H1 (cell line): ENCODE measurements around the gene SLC13A2.
"Not testable (repeated sequence)": the region's sequence is repeated elsewhere in the genome, so short reads cannot be mapped to it uniquely, and the experiment has no call there.

Experiments used
- ASH2L ChIP-seq: fragments of 200-600, 300-600 bp; sonication (generic); IDR thresholded peaks from one replicate; pipeline ENCODE4 v1.7.1; 2017; ENCODE audit warnings: low read length
- ATF3 ChIP-seq: IDR thresholded peaks from 2 replicates; pipeline ENCODE4 v1.6.1; 2011; ENCODE audit warnings: low read depth, mild to moderate bottlenecking, low read length; ENCODE audit not compliant: insufficient read depth
- BACH1 ChIP-seq: IDR thresholded peaks from 2 replicates; pipeline ENCODE4 v1.6.1; 2012; ENCODE audit warnings: low read length, improper control_type of control experiment
- CEBPB ChIP-seq: IDR thresholded peaks from 2 replicates; pipeline ENCODE4 v1.6.1; 2012; ENCODE audit warnings: low read depth, low read length
- CTCF ChIP-seq, 3 experiments: IDR thresholded peaks; 1 replicate in 2 of 3; 2 replicates in 1 of 3; pipeline versions ENCODE4 v1.5.1 to v1.6.1; 2011; ENCODE audit warnings: low read length in 3 of 3, mild to moderate bottlenecking in 3 of 3, inconsistent platforms in 2 of 3, low read depth in 1 of 3, moderate library complexity in 1 of 3; ENCODE audit not compliant: insufficient read depth in 1 of 3; ENCODE audit errors: control extremely low read depth in 1 of 3
- EP300 ChIP-seq, 2 experiments: IDR thresholded peaks; 1 replicate in 1 of 2; 2 replicates in 1 of 2; pipeline ENCODE4 v1.6.1; 2011 to 2012; ENCODE audit warnings: low read depth in 2 of 2, low read length in 2 of 2, mild to moderate bottlenecking in 2 of 2, borderline replicate concordance in 1 of 2, inconsistent platforms in 1 of 2, moderate library complexity in 1 of 2
- EZH2 ChIP-seq: fragments of 200-600 bp; sonication (generic); IDR thresholded peaks from 2 replicates; pipeline ENCODE4 v1.7.1; 2012; ENCODE audit warnings: low read depth, mild to moderate bottlenecking, moderate library complexity, low read length, inconsistent platforms; ENCODE audit not compliant: severe bottlenecking
- POLR2A ChIP-seq, 2 experiments: IDR thresholded peaks; 1 replicate in 1 of 2; 2 replicates in 1 of 2; pipeline ENCODE4 v1.6.1; 2011; ENCODE audit warnings: low read depth in 2 of 2, low read length in 2 of 2, mild to moderate bottlenecking in 2 of 2; ENCODE audit errors: control extremely low read depth in 1 of 2
- POLR2AphosphoS5 ChIP-seq: IDR thresholded peaks from 2 replicates; pipeline ENCODE4 v1.6.1; 2011; ENCODE audit warnings: low read depth, low read length
- RFX5 ChIP-seq: IDR thresholded peaks from 2 replicates; pipeline ENCODE4 v1.6.1; 2011; ENCODE audit warnings: low read depth, low read length, improper control_type of control experiment, borderline replicate concordance
- SP2 ChIP-seq: IDR thresholded peaks from 2 replicates; pipeline ENCODE4 v1.6.1; 2012; ENCODE audit warnings: mild to moderate bottlenecking, low read length, inconsistent platforms
- ZNF274 ChIP-seq: IDR thresholded peaks from 2 replicates; pipeline ENCODE4 v1.7.0; 2012; ENCODE audit warnings: low read length, borderline replicate concordance; ENCODE audit errors: extremely low read depth
- TF ChIP-seq, protein P1 (sequence below): IDR thresholded peaks from 2 replicates; pipeline ENCODE4 v1.6.1; 2012; ENCODE audit warnings: inconsistent platforms

DNA sequence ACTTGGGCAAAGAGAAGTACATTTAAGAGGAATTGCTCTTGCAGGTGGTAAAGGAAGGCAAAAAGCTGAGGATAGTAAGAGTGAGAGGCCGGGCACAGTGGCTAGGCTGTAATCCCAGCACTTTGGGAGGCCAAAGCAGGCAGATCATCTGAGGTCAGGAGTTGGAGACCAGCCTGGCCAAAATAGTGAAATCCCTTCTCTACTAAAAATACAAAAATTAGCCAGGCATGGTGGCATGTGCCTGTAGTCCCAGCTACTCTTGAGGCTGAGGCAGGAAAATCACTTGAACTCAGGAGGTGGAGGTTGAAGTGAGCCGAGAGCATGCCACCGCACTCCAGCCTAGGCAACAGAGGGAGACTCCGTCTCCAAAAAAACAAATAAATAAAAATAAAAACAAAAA, 48.8 kb downstream of the SLC13A2 start:
- TF ChIP-seq ZNF274; BACH1; CTCF (IDR thresholded peaks at IDR 0.05; ENCODE audit: control extremely low read depth in 1 of 3, insufficient read depth in 1 of 3, low read depth in 1 of 3, low read length in 3 of 3); POLR2AphosphoS5; EZH2; RFX5; ATF3; POLR2A (IDR thresholded peaks at IDR 0.05; ENCODE audit: control extremely low read depth in 1 of 2, low read depth in 2 of 2, low read length in 2 of 2); SP2; CEBPB; ASH2L; EP300 (IDR thresholded peaks at IDR 0.05; ENCODE audit: borderline replicate concordance in 1 of 2, low read depth in 2 of 2, low read length in 2 of 2): not testable (repeated sequence)
- TF ChIP-seq, protein P1, sequence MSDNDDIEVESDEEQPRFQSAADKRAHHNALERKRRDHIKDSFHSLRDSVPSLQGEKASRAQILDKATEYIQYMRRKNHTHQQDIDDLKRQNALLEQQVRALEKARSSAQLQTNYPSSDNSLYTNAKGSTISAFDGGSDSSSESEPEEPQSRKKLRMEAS = not testable (repeated sequence)
